HUDEP-2 (cell line): ENCODE measurements around the gene OR5H1.

Source experiments
- DNase-seq, 76 experiments: peaks; one replicate each; lab custom pipeline; 2025; ENCODE audit not compliant: unreplicated experiment in 76 of 76; lab: John Stamatoyannopoulos, UW

Gene OR5H1

DNA sequence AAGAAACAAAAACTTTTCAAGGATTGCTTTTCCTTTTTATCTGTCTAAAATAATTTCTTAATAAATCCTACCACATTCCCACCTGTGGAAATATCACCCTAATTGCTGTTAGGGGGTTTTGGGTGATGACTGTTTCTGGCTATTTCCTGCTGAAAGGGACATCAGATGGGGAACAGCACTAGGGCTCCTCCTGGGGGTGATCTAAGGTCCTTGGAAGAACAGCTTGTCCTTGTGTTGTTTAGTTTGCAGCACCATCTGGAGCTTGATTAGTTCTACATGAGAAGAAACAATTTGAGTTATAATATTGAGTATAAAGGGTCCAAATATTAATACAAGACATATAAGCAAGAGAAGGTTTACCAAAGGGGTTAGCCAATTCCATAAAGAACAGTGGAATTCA, 54.7 kb downstream of the OR5H1 start:
- peak in 3 of 76 experiments; percentile 4 to 17 (median 14) for DNase-seq
